GM12865 (cell line): ENCODE measurements around the gene GRIN3A.

Experiments used
- DNase-seq: peaks from one replicate; pipeline ENCODE4 v3.0.0; 2010; ENCODE audit warnings: low read depth
- H3K4me3 ChIP-seq: 2 replicates; pipeline ENCODE4 v1.5.1; 2011; ENCODE audit warnings: mild to moderate bottlenecking, low read depth, low read length, control low read depth
- CTCF ChIP-seq: IDR thresholded peaks from 2 replicates; pipeline ENCODE4 v1.5.1; 2011; ENCODE audit warnings: low read length, control low read depth, low read depth, inconsistent platforms; ENCODE audit not compliant: insufficient read depth; ENCODE audit errors: missing control alignments

The GRIN3A gene

GRCh38 chr9:101586651-101587050 lies 151.8 kb downstream of the GRIN3A start:
- peak; percentile 32 for DNase-seq
- no peak for TF ChIP-seq CTCF
- H3K4me3 ChIP-seq: no peak overlapping the region

GRCh38 chr9:101585740-101586139 lies 152.7 kb downstream of the GRIN3A start:
- H3K4me3 ChIP-seq: no peak overlapping the region
- no peak for DNase-seq
- no peak for TF ChIP-seq CTCF

GRCh38 chr9:101582553-101582952 lies 155.9 kb downstream of the GRIN3A start:
- DNase-seq: no peak
- TF ChIP-seq CTCF: no peak
- H3K4me3 ChIP-seq: no peak overlapping the region

GRCh38 chr9:101579711-101580545 lies 158.5 kb downstream of the GRIN3A start:
- no peak overlapping the region for H3K4me3 ChIP-seq
- no peak for DNase-seq
- TF ChIP-seq CTCF: no peak

GRCh38 chr9:101578378-101578777 lies 160.1 kb downstream of the GRIN3A start:
- no peak for TF ChIP-seq CTCF
- DNase-seq: no peak
- H3K4me3 ChIP-seq: no peak overlapping the region

- no peak overlapping the region for H3K4me3 ChIP-seq
- no peak for TF ChIP-seq CTCF
- DNase-seq: no peak
Measured at GRCh38 chr9:101574731-101575333, 163.6 kb downstream of the GRIN3A start.
